Tibial artery (tissue), 4 donors: ENCODE data around the gene RDH11.

Source experiments
- DNase-seq, 2 donors: peaks; one replicate each; pipeline ENCODE4 v3.0.0-alpha.2; 2019
- H3K27ac ChIP-seq, 2 donors: fragments of 200-600 bp; sonication (generic) in 1 of 2; 1 replicate in 1 of 2; 2 replicates in 1 of 2; pipeline ENCODE4 v1.5.1; 2018 to 2019; ENCODE audit warnings: mild to moderate bottlenecking in 1 of 2
- H3K27me3 ChIP-seq, 2 donors: fragments of 200-600 bp; sonication (generic) in 1 of 2; one replicate each; pipeline versions ENCODE4 v1.5.1 to v1.6.0; 2016 to 2019
- H3K36me3 ChIP-seq, 3 donors: fragments of 200-600 bp; sonication (generic) in 2 of 3; one replicate each; pipeline ENCODE4 v1.5.1; 2016 to 2019; ENCODE audit warnings: mild to moderate bottlenecking in 2 of 3
- H3K4me1 ChIP-seq, 4 donors: fragments of 200-600 bp; sonication (generic) in 2 of 4; 1 replicate in 3 of 4; 2 replicates in 1 of 4; pipeline ENCODE4 v1.5.1; 2016 to 2019
- H3K4me3 ChIP-seq, 2 donors: fragments of 200-600 bp; sonication (generic) in 1 of 2; 1 replicate in 1 of 2; 2 replicates in 1 of 2; pipeline ENCODE4 v1.5.1; 2018 to 2019; ENCODE audit warnings: mild to moderate bottlenecking in 2 of 2
- H3K9me3 ChIP-seq, 3 donors: fragments of 200-600 bp; sonication (generic) in 1 of 3; one replicate each; pipeline ENCODE4 v1.5.1; 2016 to 2019
- intact Hi-C: fragments of 100-400 bp; cut with DNase I; formaldehyde crosslinking; loops from one replicate; pipeline ENCODE4 v1.15.0; 2023; ENCODE audit warnings: low total_unique reads
- TF ChIP-seq, protein P1 (sequence below), 2 experiments: fragments of 200-600 bp in 1 of 2; fragments of 450-650 bp in 1 of 2; IDR thresholded peaks; one replicate each; pipeline ENCODE4 v1.5.1; 2017 to 2019; ENCODE audit warnings: antibody characterized with exemption in 2 of 2, mild to moderate bottlenecking in 1 of 2, moderate library complexity in 1 of 2

RDH11 gene

DNA sequence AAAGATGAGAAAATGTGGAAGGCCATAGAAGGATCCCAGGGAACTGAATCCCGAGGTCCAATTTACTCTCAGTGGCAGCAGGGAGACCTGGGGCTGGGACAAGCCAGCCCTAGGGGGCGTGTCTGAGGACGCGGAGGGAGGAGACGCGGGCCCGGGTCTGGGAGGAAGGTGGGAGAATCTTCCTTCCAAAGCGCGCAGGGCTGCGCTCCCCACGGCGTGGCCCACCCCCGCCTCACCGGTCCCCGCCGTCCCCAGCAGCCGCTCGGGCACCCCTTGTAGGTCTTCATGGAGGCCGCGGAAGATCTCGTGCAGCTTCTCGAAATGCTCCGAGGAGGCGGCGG is 21.5 kb downstream of the RDH11 start:
- H3K9me3 ChIP-seq: no peaks in the 10 kb centered on the region
- peaks cover 0 to 10% (median 0%) of the 10 kb centered on the region in 3 donors for H3K36me3 ChIP-seq
- TF ChIP-seq, protein P1, sequence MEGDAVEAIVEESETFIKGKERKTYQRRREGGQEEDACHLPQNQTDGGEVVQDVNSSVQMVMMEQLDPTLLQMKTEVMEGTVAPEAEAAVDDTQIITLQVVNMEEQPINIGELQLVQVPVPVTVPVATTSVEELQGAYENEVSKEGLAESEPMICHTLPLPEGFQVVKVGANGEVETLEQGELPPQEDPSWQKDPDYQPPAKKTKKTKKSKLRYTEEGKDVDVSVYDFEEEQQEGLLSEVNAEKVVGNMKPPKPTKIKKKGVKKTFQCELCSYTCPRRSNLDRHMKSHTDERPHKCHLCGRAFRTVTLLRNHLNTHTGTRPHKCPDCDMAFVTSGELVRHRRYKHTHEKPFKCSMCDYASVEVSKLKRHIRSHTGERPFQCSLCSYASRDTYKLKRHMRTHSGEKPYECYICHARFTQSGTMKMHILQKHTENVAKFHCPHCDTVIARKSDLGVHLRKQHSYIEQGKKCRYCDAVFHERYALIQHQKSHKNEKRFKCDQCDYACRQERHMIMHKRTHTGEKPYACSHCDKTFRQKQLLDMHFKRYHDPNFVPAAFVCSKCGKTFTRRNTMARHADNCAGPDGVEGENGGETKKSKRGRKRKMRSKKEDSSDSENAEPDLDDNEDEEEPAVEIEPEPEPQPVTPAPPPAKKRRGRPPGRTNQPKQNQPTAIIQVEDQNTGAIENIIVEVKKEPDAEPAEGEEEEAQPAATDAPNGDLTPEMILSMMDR (IDR thresholded peaks at IDR 0.05): peak in 1 of 2 experiments; percentile 6
- intact Hi-C loops: no loop called here
- DNase-seq: peak; percentile 58 to 83
- no peaks in the 10 kb centered on the region for H3K27me3 ChIP-seq
- peak overlapping the region; percentile 96 to 97 for H3K27ac ChIP-seq
- H3K4me3 ChIP-seq: peak overlapping the region; percentile 83 to 94
- peaks cover 0 to 36% (median 22%) of the 10 kb centered on the region in 4 donors for H3K4me1 ChIP-seq

DNA sequence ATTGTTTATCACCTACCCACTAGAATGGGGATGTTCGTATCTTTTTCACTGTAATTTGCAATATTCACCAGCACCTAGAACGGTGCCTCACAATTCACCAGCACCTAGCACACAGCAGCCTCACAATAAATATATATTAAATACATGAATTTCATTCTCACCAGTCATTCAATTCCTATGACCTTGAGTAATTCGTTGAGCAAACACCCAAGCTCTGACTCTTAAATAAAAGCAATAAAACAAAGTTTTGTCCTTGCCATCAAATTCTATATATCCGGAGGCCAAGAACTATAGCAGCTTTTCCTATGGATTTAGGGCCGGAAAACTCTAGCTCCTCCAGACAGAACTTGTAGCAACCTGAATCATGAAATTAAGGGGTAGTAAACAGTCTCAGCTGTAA is 22.1 kb downstream of the RDH11 start:
- no peaks in the 10 kb centered on the region for H3K27me3 ChIP-seq
- peak overlapping the region; percentile 83 to 94 for H3K4me3 ChIP-seq
- TF ChIP-seq, protein P1 (IDR thresholded peaks at IDR 0.05): no peak
- intact Hi-C loops: no loop called here
- no peaks in the 10 kb centered on the region for H3K9me3 ChIP-seq
- H3K4me1 ChIP-seq: peaks cover 0 to 36% (median 22%) of the 10 kb centered on the region in 4 donors
- H3K27ac ChIP-seq: peak overlapping the region; percentile 96 to 97
- DNase-seq: no peak
- peaks cover 0 to 10% (median 0%) of the 10 kb centered on the region in 3 donors for H3K36me3 ChIP-seq

DNA sequence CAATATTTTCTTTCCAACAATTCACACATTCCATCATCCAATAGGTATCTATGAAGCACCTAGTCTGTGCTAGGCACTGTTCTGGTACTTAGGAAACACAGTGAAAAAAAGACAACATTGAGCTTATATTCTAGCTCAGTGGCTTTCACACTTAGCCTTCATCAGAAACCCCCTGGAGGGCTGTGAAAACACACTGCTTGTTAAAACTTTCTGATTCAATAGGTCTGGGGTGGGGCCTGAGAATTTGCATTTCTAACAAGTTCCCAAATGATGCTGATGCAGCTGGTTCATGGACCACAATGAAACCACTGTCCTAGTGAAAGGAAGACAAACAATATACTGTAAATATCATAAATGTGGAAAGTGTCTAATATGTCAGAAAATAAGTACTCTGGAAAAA is 27.0 kb downstream of the RDH11 start:
- Histone ChIP-seq H3K36me3 (no peaks in the 10 kb centered on the region), H3K4me3 (no peak overlapping the region), H3K9me3 (no peaks in the 10 kb centered on the region), H3K27me3 (no peaks in the 10 kb centered on the region), H3K4me1 (peaks cover 0 to 33% (median 17%) of the 10 kb centered on the region in 4 donors), H3K27ac (no peak overlapping the region)
- no peak for DNase-seq
- intact Hi-C loops: loop anchor here (5.0 kb wide), 1 partner anchor 51 kb away; the partner anchor contains the start of gene ARG2
- TF ChIP-seq, protein P1 (IDR thresholded peaks at IDR 0.05): no peak

DNA sequence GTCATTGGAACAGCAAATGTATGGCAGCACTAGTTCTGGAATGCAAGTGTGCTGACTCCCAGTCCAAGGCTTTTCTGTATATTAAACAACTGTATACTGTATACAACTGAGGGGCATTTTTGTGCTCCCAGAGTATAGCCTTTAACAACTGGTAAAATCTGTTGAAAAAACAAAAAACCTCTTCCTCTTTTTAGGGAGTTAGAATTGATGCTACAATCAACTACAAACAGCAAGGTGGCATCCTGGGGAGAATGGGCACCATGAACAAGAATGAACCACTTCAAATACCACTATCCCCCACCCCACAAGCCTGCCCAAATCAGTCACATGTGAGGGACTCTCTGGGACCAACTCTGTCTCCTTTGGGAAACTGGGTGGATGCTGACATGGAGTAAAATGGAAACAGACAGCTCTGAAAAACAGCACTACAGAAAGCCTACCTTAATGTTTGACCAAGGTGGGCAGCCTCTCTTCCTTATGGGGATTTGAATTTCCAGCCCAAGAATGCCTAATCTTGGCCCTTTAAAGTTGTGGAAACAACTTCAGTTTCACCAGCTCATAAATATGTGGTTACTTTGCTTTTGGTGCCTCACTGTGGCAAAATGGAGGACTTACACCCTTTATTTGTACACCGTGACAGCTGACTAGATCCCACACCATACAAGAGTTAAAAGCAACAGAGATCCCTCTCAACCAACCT is 28.7 kb downstream of the RDH11 start:
- DNase-seq: no peak
- H3K4me1 ChIP-seq: peaks cover 0 to 16% (median 3%) of the 10 kb centered on the region in 4 donors
- intact Hi-C loops: loop anchor here (5.0 kb wide), 1 partner anchor 50 kb away; the partner anchor contains the start of gene ARG2
- no peak overlapping the region for H3K4me3 ChIP-seq
- no peaks in the 10 kb centered on the region for H3K9me3 ChIP-seq
- TF ChIP-seq, protein P1 (IDR thresholded peaks at IDR 0.05): peak; percentile 49 to 74
- no peaks in the 10 kb centered on the region for H3K27me3 ChIP-seq
- no peaks in the 10 kb centered on the region for H3K36me3 ChIP-seq
- no peak overlapping the region for H3K27ac ChIP-seq

DNA sequence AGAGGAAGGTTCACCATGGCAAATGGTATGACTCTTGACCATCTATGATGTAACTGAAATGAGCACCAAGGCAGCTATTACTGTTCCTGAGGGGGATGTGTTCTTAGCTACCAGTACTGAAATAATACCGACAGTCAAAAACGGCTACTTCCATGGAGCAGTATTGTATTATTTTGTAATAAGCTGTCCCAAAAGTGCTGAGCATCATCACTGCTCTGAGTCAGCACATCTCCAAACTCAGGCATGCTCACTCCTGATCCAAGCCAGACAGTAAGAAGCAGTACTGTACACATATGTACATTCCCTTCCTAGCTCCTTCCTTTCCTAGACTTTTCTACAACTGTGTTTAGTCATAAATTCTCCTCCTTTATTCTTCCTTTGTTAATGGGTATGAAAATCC is 29.7 kb downstream of the RDH11 start:
- TF ChIP-seq, protein P1 (IDR thresholded peaks at IDR 0.05): no peak

More for the DNA sequence above, 29.7 kb downstream of the RDH11 start:
- H3K9me3 ChIP-seq: no peaks in the 10 kb centered on the region
- intact Hi-C loops: loop anchor here (5.0 kb wide), 1 partner anchor 49 kb away; the partner anchor contains the start of gene ARG2
- no peak overlapping the region for H3K4me3 ChIP-seq
- peaks cover 0 to 3% (median 1%) of the 10 kb centered on the region in 3 donors for H3K36me3 ChIP-seq
- H3K27ac ChIP-seq: no peak overlapping the region
- H3K4me1 ChIP-seq: peaks cover 0 to 6% (median 2%) of the 10 kb centered on the region in 4 donors
- no peaks in the 10 kb centered on the region for H3K27me3 ChIP-seq
- no peak for DNase-seq
